ENCODE data around the gene RPS16. TPM values are rescaled to one million over a fixed set of nuclear protein-coding genes. Genes with fewer than 3 reads are reported as not detected.

The RPS16 gene
- total RNA-seq, 4 donors from 2014 or later, result 1,023 to 1,769 (median 1,110) TPM

GRCh38 chr19:39473443-39473960 lies 37.8 kb upstream of the RPS16 start:
- Histone ChIP-seq H3K27ac (no peak overlapping the region), H3K4me3 (no peak overlapping the region), H3K4me1 (no peaks in the 10 kb centered on the region), H3K36me3 (peaks cover 0 to 85% of the 10 kb centered on the region in 2 donors), H3K27me3 (no peaks in the 10 kb centered on the region), H3K9me3 (no peaks in the 10 kb centered on the region)
- ATAC-seq, result no peak
- TF ChIP-seq POLR2A (IDR thresholded peaks at IDR 0.05), result no peak
- no peak for TF ChIP-seq EP300 (IDR thresholded peaks at IDR 0.05)
- TF ChIP-seq POLR2AphosphoS5 (IDR thresholded peaks at IDR 0.05), result no peak
- TF ChIP-seq CTCF (IDR thresholded peaks at IDR 0.05), result no peak
- WGBS, 2 donors (ENCODE audit: low coverage in 1 of 2), result 71 to 100% methylated on average over 1 to 3 of the region's 11 CpGs

GRCh38 chr19:39472746-39473442 lies 37.1 kb upstream of the RPS16 start:
- no peak overlapping the region for H3K27ac ChIP-seq
- H3K4me3 ChIP-seq, result no peak overlapping the region
- H3K9me3 ChIP-seq, result no peaks in the 10 kb centered on the region
- ATAC-seq, result no peak
- H3K36me3 ChIP-seq, result peaks cover 0 to 92% of the 10 kb centered on the region in 2 donors
- no peaks in the 10 kb centered on the region for H3K4me1 ChIP-seq
- 83% methylated on average over 1 of the region's 32 CpGs; no CpG with 5 or more reads in 1 of the 2 donors for WGBS, 2 donors (ENCODE audit: low coverage in 1 of 2)
- H3K27me3 ChIP-seq, result no peaks in the 10 kb centered on the region
- no peak for TF ChIP-seq POLR2AphosphoS5 (IDR thresholded peaks at IDR 0.05)
- TF ChIP-seq POLR2A (IDR thresholded peaks at IDR 0.05), result no peak
- TF ChIP-seq EP300 (IDR thresholded peaks at IDR 0.05), result no peak
- TF ChIP-seq CTCF (IDR thresholded peaks at IDR 0.05), result no peak

- Histone ChIP-seq H3K27me3 (no peaks in the 10 kb centered on the region), H3K4me1 (no peaks in the 10 kb centered on the region), H3K36me3 (peaks cover 0 to 100% of the 10 kb centered on the region in 2 donors), H3K27ac (no peak overlapping the region), H3K9me3 (no peaks in the 10 kb centered on the region), H3K4me3 (no peak overlapping the region)
- TF ChIP-seq POLR2AphosphoS5 (IDR thresholded peaks at IDR 0.05) (no peak), CTCF (IDR thresholded peaks at IDR 0.05) (no peak), POLR2A (IDR thresholded peaks at IDR 0.05) (no peak), EP300 (IDR thresholded peaks at IDR 0.05) (no peak)
- ATAC-seq, result no peak
- WGBS, 2 donors (ENCODE audit: low coverage in 1 of 2), result 81 to 85% methylated on average over 2 to 3 of the region's 8 CpGs
Observed at GRCh38 chr19:39471756-39472536, 36.2 kb upstream of the RPS16 start.

GRCh38 chr19:39470724-39471339 lies 35.1 kb upstream of the RPS16 start:
- H3K27me3 ChIP-seq, result no peaks in the 10 kb centered on the region
- peaks cover 0 to 100% of the 10 kb centered on the region in 2 donors for H3K36me3 ChIP-seq
- H3K9me3 ChIP-seq, result no peaks in the 10 kb centered on the region
- no peak for ATAC-seq
- H3K27ac ChIP-seq, result no peak overlapping the region
- 88% methylated on average over 3 of the region's 7 CpGs; no CpG with 5 or more reads in 1 of the 2 donors for WGBS, 2 donors (ENCODE audit: low coverage in 1 of 2)
- H3K4me1 ChIP-seq, result no peaks in the 10 kb centered on the region
- H3K4me3 ChIP-seq, result no peak overlapping the region
- no peak for TF ChIP-seq POLR2AphosphoS5 (IDR thresholded peaks at IDR 0.05)
- no peak for TF ChIP-seq EP300 (IDR thresholded peaks at IDR 0.05)
- TF ChIP-seq POLR2A (IDR thresholded peaks at IDR 0.05), result no peak
- TF ChIP-seq CTCF (IDR thresholded peaks at IDR 0.05), result no peak
